Activated T-cell treated with anti-CD3 and anti-CD28 coated beads, Interleukin-2, amount 50 U/mL, for 48 hours (primary cell): ENCODE data around the gene SPAG4.

Source experiments
- DNase-seq, 2 experiments: peaks; one replicate each; pipeline ENCODE4 v3.0.0-alpha.2; 2020

SPAG4 gene

GRCh38 chr20:35600176-35600992 lies 15.2 kb upstream of the SPAG4 start:
- no peak for DNase-seq

- DNase-seq: peak; percentile 83 to 85
Observed at GRCh38 chr20:35600993-35601973, 14.3 kb upstream of the SPAG4 start.

GRCh38 chr20:35601990-35602389 lies 13.6 kb upstream of the SPAG4 start:
- no peak for DNase-seq

GRCh38 chr20:35602851-35603495 lies 12.7 kb upstream of the SPAG4 start:
- no peak for DNase-seq

GRCh38 chr20:35603695-35604448 lies 11.8 kb upstream of the SPAG4 start:
- DNase-seq: no peak

- peak in 1 of 2 experiments; percentile 42 for DNase-seq
Observed at GRCh38 chr20:35604449-35604747, 11.2 kb upstream of the SPAG4 start.

GRCh38 chr20:35606127-35606526 lies 9.5 kb upstream of the SPAG4 start:
- DNase-seq: no peak

GRCh38 chr20:35607003-35607735 lies 8.5 kb upstream of the SPAG4 start:
- no peak for DNase-seq

GRCh38 chr20:35610833-35611427 lies 4.7 kb upstream of the SPAG4 start:
- DNase-seq: no peak

GRCh38 chr20:35611482-35611881 lies 4.1 kb upstream of the SPAG4 start:
- DNase-seq: no peak

GRCh38 chr20:35616465-35617396 lies 1.1 kb downstream of the SPAG4 start:
- DNase-seq: peak; percentile 78 to 80

GRCh38 chr20:35617397-35618262 lies 2.0 kb downstream of the SPAG4 start:
- DNase-seq: peak; percentile 61 to 72

- peak in 1 of 2 experiments; percentile 35 for DNase-seq
Observed at GRCh38 chr20:35618263-35619131, 2.9 kb downstream of the SPAG4 start.

GRCh38 chr20:35619196-35620095 lies 3.8 kb downstream of the SPAG4 start:
- peak; percentile 90 to 92 for DNase-seq

- no peak for DNase-seq
Observed at GRCh38 chr20:35620818-35621559, 5.4 kb downstream of the SPAG4 start.

GRCh38 chr20:35621560-35621946 lies 5.9 kb downstream of the SPAG4 start:
- no peak for DNase-seq
